ENCODE measurements around the gene CARM1. TPM values are rescaled to one million over a fixed set of nuclear protein-coding genes. Genes with fewer than 3 reads are reported as not detected.
"Not testable (repeated sequence)": the region's sequence is repeated elsewhere in the genome, so short reads cannot be mapped to it uniquely, and the experiment has no call there.

The CARM1 gene
- total RNA-seq, 4 donors from 2014 or later: 19.8 to 24.9 (median 21.2) TPM

DNA sequence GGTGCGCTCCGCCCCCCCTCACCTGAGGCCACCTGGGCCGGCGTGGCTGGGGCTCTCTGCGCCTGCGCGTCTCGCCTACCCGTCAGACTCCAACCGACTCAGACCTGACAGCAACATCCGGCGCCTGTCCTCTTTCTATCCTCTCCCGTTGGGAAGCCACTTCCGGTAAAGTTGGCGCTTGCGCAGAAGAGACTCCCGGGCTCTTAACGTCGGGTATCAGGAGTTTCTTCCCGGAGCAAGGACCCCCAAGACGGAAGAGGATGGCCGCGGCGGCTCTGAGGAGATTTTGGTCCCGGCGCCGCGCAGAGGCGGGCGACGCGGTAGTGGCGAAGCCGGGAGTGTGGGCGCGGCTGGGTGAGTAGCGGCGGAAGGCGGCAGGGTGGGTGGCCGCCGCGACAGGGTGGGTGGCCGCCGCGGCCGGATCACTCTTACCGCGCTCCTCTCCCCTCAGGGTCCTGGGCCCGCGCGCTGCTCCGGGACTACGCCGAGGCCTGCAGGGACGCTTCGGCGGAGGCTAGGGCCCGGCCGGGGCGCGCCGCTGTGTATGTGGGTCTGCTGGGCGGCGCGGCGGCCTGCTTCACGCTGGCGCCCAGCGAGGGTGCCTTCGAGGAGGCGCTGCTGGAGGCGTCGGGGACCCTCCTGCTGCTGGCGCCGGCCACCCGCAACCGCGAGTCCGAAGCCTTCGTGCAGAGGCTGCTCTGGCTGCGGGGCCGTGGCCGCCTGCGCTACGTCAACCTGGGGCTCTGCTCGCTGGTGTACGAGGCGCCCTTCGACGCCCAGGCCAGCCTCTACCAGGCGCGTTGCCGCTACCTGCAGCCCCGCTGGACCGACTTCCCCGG, 57.4 kb downstream of the CARM1 start, which contains the start of the genes TIMM29 and YIPF2:
TIMM29 (plus strand) TSS at position 249 of the 839 bp plus-strand sequence; CDS start at position 261, 12 bp downstream.
YIPF2 (minus strand) TSS at position 77 of the 839 bp plus-strand sequence. CDS start 229 bp downstream, outside the sequence.
- peak within 1 kb of the TSS; percentile 71 for H3K4me3 ChIP-seq (ENCODE audit: low read depth, poor library complexity, severe bottlenecking)
- TF ChIP-seq, protein P1, sequence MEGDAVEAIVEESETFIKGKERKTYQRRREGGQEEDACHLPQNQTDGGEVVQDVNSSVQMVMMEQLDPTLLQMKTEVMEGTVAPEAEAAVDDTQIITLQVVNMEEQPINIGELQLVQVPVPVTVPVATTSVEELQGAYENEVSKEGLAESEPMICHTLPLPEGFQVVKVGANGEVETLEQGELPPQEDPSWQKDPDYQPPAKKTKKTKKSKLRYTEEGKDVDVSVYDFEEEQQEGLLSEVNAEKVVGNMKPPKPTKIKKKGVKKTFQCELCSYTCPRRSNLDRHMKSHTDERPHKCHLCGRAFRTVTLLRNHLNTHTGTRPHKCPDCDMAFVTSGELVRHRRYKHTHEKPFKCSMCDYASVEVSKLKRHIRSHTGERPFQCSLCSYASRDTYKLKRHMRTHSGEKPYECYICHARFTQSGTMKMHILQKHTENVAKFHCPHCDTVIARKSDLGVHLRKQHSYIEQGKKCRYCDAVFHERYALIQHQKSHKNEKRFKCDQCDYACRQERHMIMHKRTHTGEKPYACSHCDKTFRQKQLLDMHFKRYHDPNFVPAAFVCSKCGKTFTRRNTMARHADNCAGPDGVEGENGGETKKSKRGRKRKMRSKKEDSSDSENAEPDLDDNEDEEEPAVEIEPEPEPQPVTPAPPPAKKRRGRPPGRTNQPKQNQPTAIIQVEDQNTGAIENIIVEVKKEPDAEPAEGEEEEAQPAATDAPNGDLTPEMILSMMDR (IDR thresholded peaks at IDR 0.05): no peak
- TF ChIP-seq POLR2A (IDR thresholded peaks at IDR 0.05): no peak
- peak; percentile 97 to 99 for DNase-seq (ENCODE audit: low spot score in 2 of 2)
- intact Hi-C loops (cut with DNase I; ENCODE audit: low total_unique reads): loop anchor here (10.0 kb wide), 1 partner anchor 54 kb away; the partner anchor contains the start of gene CARM1
- WGBS, 2 donors: 1% methylated on average over 43 to 53 of the region's 96 CpGs

DNA sequence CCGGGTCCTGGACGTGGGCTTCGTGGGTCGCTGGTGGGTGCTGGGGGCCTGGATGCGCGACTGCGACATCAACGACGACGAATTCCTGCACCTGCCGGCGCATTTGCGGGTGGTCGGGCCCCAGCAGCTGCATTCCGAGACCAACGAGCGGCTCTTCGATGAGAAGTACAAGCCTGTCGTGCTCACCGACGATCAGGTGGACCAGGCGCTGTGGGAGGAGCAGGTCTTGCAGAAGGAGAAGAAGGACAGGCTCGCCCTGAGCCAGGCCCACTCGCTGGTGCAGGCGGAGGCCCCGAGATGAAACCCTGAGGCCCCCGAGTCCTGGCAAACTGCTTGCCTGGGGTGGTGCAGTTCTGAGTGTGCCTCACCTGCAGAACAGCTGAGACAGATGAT, 58.0 kb downstream of the CARM1 start:
- WGBS, 2 donors: 11 to 12% methylated on average over 20 to 24 of the region's 27 CpGs
- H3K4me3 ChIP-seq (ENCODE audit: low read depth, poor library complexity, severe bottlenecking): peak overlapping the region; percentile 71
- TF ChIP-seq POLR2A (IDR thresholded peaks at IDR 0.05): no peak
- TF ChIP-seq, protein P1 (IDR thresholded peaks at IDR 0.05): no peak
- DNase-seq (ENCODE audit: low spot score in 2 of 2): no peak
- intact Hi-C loops (cut with DNase I; ENCODE audit: low total_unique reads): loop anchor here (10.0 kb wide), 1 partner anchor 55 kb away; the partner anchor contains the start of gene CARM1

DNA sequence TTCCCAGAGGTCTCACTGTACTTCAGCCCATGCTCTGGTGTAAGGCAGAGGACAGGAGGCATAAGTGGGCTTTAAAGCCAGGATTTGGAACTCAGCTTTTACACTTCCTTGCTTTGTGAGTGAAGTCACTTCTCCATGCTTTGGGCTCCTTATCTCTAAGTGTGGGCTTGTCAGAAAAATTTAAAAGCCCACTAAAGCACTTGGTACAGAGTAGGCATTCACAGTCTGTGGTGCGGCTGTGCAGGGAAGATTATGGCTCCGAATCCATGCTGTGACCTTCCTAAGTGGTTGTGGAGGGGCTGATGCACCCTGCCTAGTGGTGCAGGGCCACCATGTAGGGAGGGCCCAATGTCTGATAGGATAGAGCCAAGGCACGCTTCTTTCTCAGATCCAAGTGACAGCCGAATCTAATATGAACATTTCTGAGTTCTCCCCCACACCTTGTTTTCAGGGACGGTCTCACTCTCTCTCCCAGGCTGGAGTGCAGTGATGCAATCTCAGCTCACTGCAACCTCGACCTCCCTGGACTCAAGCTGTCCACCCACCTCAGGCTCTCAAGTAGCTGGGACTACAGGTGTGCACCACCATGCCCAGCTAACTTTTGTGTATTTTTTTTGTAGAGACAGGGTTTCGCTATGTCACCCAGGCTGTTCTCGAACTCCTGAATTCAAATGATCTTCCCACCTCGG, 64.2 kb downstream of the CARM1 start:
- intact Hi-C loops (cut with DNase I; ENCODE audit: low total_unique reads): no loop called here
- TF ChIP-seq POLR2A (IDR thresholded peaks at IDR 0.05): no peak
- TF ChIP-seq, protein P1 (IDR thresholded peaks at IDR 0.05): no peak
- H3K4me3 ChIP-seq (ENCODE audit: low read depth, poor library complexity, severe bottlenecking): no peak overlapping the region
- 94 to 95% methylated on average over 9 of the region's 9 CpGs for whole genome bisulfite sequencing, 2 donors
- no peak for DNase-seq (ENCODE audit: low spot score in 2 of 2)

DNA sequence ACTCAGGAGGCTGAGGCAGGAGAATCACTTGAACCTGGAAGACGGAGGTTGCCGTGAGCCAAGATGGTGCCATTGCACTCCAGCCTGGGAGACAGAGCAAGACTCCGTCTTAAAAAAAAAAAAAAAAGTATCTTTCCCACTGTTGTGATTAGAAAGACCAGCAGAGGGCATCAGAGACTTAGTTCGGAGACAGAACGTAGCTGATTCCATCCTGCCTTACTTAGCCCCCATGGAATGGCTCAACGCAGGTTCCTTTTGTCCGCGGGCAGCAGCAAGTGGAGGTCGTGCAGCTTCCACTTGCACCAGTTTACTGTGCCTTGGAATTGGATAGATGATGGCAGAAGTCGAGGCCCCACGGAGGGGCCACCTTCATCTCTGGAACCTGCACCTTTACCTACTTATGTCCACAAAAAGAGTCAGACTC, 65.3 kb downstream of the CARM1 start:
- DNase-seq (ENCODE audit: low spot score in 2 of 2): no peak
- no peak for TF ChIP-seq POLR2A (IDR thresholded peaks at IDR 0.05)
- TF ChIP-seq, protein P1 (IDR thresholded peaks at IDR 0.05): no peak
- H3K4me3 ChIP-seq (ENCODE audit: low read depth, poor library complexity, severe bottlenecking): no peak overlapping the region
- 3% methylated on average over 11 of the region's 11 CpGs for WGBS, 2 donors
- intact Hi-C loops (cut with DNase I; ENCODE audit: low total_unique reads): no loop called here

DNA sequence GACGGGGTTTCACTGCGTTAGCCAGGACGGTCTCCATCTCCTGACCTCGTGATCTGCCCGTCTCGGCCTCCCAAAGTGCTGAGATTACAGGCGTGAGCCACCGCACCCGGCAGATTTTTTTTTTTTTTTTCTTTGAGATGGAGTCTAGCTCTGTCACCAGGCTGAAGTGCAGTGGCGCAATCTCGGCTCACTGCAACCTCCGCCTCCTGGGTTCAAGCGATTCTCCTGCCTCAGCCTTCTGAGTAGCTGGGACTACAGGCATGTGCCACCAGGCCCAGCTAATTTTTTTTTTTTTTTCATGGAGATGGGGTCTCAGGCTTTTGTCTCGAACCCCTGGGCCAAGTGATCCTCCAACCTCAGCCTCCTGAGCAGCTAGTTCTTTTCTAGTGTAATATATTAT, 70.3 kb downstream of the CARM1 start:
- intact Hi-C loops (cut with DNase I; ENCODE audit: low total_unique reads); DNase-seq (ENCODE audit: low spot score in 2 of 2); H3K4me3 ChIP-seq (ENCODE audit: low read depth, poor library complexity, severe bottlenecking): not testable (repeated sequence)
- WGBS, 2 donors: 77 to 79% methylated on average over 14 of the region's 14 CpGs

DNA sequence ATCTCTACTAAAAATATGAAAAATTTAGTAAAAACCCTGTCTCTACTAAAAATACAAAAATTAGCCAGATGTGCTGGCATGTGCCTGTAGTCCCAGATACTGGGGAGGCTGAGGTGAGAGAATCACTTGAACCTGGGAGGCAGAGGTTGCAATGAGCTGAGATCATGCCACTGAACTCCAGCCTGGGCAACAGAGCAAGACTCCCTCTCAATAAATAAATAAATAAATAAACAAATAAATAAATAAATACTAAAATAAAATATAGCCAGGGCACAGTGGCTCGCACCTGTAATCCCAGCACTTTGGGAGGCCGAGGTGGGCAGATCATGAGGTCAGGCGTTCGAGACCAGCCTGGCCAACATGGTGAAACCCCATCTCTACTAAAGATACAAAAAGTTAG, 72.1 kb downstream of the CARM1 start:
- intact Hi-C loops (cut with DNase I; ENCODE audit: low total_unique reads); DNase-seq (ENCODE audit: low spot score in 2 of 2); H3K4me3 ChIP-seq (ENCODE audit: low read depth, poor library complexity, severe bottlenecking): not testable (repeated sequence)
- 84 to 92% methylated on average over 4 of the region's 4 CpGs for WGBS, 2 donors
